DMS 273 (cell line): Measurements from ENCODE around the gene MTRR.
A peak's percentile ranks its signal among the peaks of the same experiment; 100 is the strongest.

Experiments
- DNase-seq: peaks from one replicate; lab custom pipeline; 2025; ENCODE audit not compliant: unreplicated experiment; lab: John Stamatoyannopoulos, UW

MTRR gene

DNA sequence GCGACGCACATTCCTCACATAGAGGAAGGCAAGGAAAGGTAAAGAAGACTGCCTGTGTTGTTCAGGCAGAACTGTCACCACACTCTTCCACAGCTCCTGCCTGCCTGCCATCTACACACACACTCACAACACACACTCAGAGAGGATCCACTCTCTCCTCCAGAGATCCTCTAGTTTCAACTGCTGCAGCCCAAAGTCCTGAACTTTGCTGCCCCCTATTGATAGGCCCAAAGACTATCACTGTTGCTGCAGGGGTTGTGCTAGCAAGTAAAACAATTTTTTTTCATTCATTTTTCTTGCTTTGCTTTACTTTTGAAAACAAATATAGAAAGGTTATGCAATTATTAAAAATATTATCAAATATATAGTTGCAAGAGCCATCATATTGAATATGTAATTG lies 12.1 kb upstream of the MTRR start:
- DNase-seq = peak; percentile 74

DNA sequence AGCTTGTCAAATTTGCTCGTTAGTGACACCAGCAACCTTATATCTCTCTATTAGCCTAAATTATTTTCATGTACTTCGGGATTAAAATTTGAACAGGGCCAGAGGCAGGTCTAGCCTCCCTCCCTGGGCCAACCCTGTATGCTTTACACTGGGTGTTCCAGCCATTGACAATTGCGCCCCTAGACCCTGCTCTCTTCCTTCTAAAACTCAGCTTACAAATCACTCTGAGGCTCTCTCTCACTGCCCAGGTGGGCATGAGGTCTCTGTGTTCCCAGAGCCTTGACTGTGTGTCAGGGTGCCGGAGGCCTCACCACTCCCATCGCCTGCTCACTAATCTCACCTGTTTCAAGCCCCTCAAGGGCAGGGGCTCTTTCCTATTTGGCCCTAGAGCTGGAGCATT lies 11.6 kb upstream of the MTRR start:
- DNase-seq = no peak

DNA sequence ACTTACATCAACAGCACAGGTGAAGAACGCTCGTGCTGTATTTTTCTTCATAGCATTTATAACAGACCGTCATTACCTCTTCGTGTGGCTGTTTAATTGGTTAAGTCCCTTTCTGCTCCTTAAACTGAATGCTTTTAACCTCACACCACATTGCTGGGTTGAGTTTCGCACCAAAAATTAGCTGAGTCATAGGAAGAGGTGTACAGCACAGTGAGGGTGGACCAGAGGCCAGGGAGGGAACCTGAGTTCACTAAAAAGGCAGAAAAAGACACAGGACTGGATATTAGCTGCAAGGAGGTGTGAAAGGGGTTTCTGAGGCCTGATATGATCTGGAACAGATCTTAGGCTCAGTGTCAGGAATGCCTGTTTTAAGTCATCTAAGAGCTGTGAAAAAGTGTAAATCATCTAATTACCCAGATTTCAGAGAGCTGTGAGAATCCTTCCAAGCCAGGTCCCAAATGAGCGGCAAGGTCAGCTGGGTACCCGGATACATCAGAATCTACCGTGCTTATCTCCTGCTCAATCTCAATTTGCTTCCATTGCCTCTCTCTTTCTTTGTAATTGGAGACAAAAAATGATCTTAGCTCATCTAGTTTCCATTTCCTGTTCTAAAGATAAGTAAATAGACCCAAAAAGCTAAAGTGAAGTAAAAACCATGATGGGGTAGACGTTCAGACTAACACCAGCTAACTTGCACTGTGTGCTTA lies 10.9 kb upstream of the MTRR start:
- no peak for DNase-seq

DNA sequence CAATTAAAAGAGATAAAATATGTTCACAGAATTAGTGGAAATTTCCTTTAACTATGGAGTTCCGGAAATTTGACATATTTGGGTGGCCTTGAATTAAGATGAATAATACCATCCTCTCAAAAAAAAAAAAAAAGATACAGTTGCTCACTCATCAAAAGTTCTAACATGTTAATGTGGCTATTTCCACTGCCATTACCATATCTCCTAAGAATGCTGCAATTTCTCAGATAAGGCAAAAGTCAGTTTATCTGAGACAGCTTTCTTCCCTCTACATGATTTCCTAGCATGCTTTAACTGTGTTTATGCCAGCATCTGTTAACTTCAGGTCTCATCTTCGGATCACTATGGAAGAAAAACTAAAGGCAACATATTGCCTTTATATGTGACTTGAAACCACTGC lies 2.8 kb upstream of the MTRR start:
- no peak for DNase-seq

DNA sequence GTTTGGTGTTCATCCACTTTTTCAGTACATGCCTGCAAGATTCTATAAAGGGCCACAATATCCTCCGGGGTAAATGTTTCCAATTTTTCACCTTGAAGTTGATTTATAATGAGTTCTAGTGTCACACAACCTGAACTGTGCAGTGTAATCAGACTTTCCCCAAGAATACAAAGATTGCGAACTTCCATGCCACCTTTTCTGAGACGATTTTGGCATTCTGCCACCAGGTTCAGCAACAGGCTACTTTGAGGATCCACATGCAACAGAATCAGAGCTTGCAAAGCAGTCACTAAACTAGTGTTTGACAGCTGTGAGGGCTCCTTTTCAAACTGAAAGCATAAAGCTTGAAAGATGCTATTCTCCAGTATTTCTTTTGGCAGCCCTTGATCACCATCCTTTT lies 1.7 kb upstream of the MTRR start:
- DNase-seq = peak; percentile 12

DNA sequence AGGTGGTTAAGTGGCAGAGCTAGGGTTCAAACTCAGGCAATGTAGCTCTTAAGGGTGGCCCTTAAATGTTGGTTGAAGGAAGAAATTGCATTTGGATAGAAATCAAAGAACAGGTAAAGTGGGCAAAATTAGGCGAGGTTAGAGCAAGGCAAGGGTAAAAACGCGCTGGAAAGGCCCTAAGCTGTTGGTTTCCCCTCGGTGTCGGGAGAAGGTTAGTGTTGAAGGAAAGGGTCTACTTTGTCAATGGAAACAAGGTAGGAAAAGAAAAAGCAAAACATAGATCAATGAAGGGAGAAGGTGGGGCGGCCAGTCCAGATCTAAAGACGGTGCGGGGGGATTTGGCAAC lies 548 bp upstream of the MTRR start:
- no peak for DNase-seq

DNA sequence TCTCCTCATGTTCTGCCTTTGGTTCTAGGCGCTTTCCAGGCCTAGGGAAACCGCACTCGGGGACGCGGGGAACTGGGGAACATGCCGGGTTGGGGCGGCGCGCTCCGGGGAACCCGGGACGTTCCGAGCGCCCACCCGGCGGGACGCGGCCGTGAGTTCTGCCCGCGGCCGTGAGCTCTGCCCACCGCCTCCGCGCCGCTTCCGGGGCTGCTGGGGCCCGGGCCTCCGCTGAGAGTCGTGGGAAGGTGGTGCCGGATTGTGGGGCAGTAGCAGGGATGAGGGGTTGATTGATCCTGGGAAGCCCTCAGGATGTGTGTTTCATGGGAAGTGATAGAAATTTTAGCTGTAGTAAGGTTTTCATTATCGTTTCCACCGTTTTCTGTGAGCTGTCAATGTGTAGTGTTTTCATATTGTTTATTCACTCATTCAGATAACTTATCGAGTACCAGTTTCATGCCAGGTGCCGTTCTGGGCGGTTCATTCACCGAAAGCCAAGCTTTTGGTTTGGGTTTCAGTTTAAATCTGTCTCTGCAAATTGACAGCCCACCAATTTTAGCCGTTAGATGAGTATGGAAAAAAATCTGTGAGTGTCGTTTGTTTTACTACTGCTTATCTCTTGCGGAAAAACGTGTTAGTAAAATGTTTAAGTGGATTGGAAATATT lies 657 bp downstream of the MTRR start:
- peak; percentile 49 for DNase-seq

DNA sequence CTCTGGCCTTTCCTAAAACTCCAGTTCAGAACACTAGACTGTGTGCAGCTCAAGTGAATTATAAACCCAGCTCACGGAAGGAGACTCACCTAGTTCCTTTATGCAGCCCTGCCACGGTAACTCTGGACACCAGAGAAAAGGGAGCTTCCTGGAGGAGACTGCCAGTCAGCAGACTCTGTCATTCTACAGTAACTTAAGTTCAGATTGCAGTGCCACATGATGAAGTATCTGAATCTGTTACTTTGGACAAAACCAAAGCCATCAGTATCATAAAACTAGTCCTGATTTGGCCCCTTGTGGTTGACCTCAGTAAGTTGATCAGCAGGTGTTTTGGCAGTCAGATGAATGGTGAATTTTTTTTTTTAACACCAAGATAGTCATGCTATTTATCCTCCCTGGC lies 2.7 kb downstream of the MTRR start:
- DNase-seq = no peak

DNA sequence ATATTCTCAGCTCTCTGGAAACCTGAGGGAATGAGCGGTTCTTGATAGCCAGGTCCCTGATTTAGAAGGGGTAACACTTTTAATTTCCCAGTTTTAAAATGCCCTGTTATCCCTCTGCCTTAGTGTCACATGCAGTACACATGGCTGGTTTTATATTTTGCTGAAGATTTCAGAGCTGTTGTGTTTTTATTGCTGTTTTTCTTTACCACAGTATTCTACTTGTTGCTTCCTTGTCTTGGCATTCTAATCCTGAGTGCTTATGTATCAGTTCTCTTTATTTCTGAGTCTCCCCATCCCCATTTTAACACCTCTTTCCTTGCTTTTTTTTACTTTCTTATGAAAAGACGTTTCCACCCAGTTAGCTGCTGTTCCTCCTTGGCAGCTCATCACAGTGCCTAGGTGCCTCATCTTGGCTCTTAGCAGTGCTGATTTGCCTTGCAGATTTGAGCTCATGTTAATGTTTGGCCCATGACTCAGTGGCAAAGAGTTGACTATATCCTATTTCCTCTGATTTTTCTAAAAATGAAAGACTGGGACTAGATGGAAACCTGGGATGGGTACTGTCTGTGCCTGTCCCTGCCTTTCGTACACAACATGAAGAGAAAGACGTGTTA lies 3.7 kb downstream of the MTRR start:
- DNase-seq = no peak

DNA sequence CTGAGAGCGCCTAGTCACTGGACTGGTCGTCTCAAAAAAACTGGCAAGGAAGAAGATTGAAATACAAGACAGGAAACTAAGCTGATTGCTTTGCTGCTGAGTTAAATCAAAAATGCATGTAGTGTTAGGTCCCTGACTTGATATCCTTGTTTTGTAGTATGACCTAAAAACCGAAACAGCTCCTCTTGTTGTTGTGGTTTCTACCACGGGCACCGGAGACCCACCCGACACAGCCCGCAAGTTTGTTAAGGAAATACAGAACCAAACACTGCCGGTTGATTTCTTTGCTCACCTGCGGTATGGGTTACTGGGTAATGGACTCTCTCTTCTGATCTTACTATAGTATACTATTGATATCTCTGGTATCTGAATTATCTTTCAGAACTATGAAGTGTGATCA lies 4.3 kb downstream of the MTRR start:
- DNase-seq = no peak

DNA sequence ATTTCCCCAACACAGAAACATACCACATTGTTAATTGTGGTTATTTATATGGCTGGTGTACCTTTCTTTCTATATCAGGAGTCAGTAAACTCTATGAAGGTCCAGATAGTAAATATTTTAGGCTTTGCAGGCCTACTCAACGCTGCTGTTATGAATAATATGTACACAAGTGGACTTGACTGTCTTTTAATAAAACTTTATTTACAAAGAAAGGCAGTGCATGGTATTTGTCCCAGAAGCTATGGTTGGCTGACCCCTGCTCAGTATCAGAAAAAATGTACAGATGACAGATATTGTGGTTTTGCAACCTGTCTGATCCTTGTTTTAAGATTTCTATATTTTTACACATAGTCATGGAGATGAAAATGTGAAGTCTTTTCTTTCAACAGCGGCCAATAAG lies 5.7 kb downstream of the MTRR start:
- no peak for DNase-seq

DNA sequence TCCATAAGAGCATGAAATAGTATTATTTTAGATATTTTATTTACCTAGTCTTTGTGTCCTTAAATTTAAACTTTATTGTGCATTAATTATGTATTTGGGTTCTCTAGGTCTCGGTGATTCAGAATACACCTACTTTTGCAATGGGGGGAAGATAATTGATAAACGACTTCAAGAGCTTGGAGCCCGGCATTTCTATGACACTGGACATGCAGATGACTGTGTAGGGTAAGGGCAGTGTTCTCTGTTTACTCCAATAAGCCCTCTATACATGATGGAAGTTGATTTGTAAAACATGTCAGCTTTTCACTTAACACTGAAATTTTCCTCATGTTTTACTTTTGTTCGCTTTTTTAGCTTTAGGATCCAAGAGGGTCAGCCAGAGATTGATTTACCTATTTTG lies 6.2 kb downstream of the MTRR start:
- DNase-seq = no peak

DNA sequence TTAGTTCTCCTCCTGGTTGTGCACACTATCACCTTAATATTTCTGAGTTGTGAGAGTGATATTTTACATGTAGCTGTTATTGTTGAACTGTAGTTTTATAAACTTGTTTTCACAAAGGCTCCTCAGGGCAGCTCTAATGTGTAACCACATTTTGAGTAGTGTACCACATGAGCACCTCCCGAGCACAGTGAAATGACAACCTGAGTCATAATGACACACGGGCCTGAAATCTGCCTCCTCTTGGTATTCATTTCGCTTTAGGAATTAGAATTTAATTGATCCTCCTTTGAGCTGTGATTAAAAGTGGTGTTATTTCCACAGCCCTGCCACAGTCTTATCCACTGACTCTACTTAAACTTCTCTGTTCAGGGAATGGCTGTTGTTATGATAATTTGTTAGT lies 7.9 kb downstream of the MTRR start:
- no peak for DNase-seq

DNA sequence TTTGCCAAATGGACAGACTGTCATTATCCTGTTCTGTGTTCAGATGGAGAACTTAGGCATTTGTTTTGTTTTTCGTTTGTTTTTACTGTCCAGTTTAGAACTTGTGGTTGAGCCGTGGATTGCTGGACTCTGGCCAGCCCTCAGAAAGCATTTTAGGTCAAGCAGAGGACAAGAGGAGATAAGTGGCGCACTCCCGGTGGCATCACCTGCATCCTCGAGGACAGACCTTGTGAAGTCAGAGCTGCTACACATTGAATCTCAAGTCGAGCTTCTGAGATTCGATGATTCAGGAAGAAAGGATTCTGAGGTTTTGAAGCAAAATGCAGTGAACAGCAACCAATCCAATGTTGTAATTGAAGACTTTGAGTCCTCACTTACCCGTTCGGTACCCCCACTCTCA lies 8.9 kb downstream of the MTRR start:
- no peak for DNase-seq

DNA sequence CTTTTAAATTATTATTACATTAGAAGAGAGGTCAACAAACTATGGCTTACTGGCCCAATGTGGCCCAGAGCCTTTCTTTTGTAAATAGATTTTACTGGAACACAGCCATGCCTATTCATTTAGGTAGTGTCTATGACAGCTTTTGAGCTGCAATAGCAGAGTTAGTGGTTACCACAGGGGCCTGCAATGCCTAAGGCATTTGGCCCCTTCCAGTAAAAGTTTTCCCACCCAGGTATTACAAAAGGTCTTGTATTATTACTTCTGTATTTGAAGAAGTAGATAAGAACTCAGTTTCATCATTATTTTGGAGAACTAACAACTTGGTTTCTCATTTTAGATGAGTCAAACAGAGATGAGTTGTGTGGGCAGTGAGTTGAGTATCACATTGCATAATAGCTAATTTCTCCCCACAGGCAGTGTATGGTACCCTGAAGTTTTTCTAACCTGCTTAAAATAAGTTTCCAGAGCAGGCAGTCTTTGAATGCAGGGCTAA lies 9.5 kb downstream of the MTRR start:
- DNase-seq = no peak

DNA sequence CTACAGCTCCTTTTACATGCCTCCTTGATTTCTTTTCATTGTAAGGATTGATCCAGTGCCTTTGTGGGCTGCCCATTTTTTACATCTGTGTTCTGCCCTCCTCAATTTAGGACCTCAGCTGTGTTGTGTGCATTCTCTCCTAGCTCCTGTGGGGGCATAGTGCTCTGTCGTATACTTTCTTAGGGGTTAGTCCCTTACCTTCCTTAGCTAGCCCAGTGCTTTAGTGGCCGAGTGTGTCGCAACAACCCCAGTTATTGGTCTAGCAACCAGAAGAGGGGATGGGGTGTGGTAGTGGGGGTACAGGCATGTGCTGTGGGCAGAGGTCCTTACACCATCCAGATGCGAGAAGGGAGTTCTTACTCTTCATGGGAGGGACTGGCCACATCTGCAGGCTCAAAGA lies 12.1 kb downstream of the MTRR start:
- no peak for DNase-seq

DNA sequence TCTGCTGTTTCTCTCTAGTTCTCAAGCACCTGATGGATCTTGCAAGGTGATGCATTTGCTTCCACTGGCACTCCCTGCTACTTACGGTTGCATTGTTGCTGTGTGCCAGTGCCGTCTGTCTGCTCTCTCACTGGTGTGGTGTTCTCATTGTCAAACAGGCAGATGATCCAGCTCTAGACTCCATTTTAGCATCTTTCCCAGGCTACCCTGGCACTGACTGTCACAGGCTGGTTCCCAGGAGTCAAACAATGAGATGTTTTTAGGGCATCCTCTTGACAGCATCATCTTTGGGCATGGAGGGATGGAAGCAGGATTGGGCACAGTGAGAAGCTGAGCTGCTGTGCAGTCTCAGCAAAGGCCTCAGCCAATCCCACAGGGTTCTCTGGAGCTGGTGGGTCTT lies 12.9 kb downstream of the MTRR start:
- no peak for DNase-seq

DNA sequence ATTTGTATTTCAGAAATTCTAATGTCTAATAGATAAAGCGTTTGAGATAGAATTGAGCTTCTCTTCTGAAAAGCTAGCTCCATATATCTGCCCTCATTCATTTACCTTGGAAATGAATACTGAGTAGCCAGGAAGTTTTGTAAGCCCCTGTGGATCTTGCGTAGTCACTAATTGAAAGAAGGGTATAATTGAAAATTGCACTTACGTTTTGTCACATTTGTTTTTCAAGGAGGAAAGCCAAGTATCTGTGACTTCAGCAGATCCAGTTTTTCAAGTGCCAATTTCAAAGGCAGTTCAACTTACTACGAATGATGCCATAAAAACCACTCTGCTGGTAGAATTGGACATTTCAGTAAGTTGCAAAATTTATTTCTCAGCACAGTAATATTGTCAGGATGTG lies 14.0 kb downstream of the MTRR start:
- DNase-seq = no peak

DNA sequence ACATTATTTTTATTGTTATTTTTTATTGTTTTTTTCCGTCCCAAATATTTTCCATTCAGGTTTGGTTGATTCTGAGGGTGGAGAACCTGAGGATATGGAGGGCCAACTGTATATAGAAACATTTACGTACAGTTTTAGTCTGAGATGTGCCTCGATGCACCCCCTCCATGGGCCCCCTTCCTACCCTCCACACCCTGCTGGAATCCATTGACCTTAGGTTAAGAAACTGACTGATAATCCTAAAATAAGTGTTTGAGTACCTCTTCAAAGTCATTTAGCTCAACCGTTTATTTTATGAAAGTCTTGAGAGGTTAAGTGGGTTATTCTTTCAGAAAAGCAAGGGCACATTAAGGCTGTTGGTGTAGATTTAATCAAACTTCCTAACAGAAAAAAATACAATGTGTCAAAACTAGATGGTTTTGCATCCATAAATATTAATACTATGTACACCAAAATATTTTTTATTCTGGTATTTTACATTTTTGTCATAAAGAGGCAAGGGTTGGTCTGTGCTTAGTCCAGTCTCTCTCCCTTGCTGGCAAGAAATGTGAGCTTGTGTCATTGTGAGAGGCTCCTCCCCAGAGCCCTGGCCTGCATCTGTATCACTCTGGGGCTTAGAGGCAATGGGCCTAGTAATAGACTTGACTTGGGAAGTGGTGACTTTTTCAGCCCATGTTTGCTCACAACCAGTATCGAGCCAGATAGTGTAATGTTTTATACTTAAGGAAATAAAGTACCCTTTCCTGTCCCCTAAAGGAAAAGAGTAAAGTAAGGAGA lies 15.7 kb downstream of the MTRR start:
- DNase-seq = no peak

DNA sequence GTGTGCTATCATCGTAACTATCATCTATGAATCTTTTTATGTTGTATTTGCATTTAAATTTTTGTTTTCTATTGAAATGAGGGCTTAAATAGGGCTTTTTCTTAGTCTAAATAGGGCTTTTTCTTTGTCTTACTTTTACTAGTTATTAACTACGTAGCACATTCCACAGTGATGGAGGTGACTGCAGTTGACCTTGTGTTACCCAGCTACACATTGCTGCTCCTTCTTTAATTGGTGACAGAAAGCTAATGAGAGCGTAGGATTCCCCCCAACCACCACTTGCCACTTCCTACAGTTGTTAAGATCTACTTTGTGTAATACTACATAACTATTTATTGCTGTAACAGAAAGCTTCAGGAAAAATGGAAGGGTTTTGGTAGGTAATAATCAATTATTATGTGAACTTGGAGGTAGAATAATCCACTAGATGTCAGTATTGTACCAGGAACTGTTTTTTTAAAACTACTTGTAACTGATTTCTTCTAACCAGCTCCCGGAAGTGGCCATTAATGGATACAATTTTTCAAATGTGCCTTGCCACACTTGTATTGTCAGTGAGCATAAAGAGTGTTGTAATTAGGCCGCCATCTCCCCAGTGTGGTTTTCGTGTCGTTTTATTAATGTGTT lies 18.0 kb downstream of the MTRR start:
- peak; percentile 44 for DNase-seq

DNA sequence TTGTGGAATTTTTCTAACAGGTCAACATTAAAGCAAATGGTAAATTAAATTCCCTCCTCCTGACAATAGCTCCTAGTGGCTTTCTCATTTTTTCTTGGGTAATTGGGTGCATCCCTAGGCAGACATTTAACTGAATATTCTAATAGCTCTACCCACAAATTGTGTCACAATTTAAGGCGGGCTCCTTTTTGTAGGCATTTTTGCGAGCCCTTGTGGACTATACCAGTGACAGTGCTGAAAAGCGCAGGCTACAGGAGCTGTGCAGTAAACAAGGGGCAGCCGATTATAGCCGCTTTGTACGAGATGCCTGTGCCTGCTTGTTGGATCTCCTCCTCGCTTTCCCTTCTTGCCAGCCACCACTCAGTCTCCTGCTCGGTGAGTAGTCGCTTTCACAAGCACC lies 20.0 kb downstream of the MTRR start:
- DNase-seq = no peak
